ENCODE measurements around the gene CLCC1.

- no peak for TF ChIP-seq CTCF (IDR thresholded peaks at IDR 0.05)
- TF ChIP-seq POLR2A (IDR thresholded peaks at IDR 0.05), result no peak
Measured at GRCh38 chr1:108953452-108953851, 9.8 kb downstream of the CLCC1 start.
